ENCODE measurements around the gene FGF22. TPM values are rescaled to one million over a fixed set of nuclear protein-coding genes. Genes with fewer than 3 reads are reported as not detected.

Gene FGF22
- total and polyA plus RNA-seq, 4 donors = 0.08 TPM; not detected in 3

- Histone ChIP-seq H3K36me3 (ENCODE audit: control insufficient read depth in 4 of 4, insufficient read depth in 3 of 4, low read depth in 1 of 4, low read length in 3 of 4) (no peaks in the 10 kb centered on the region), H3K9me3 (ENCODE audit: control insufficient read depth in 4 of 4, low read length in 3 of 4) (no peaks in the 10 kb centered on the region), H3K4me1 (ENCODE audit: control insufficient read depth in 4 of 4, insufficient read depth in 4 of 4, low read length in 3 of 4) (no peaks in the 10 kb centered on the region), H3K27me3 (ENCODE audit: control insufficient read depth in 4 of 4, insufficient read depth in 4 of 4, low read length in 3 of 4) (no peaks in the 10 kb centered on the region), H3K9ac (ENCODE audit: low read depth in 1 of 2, low read length in 2 of 2) (no peak overlapping the region), H3K27ac (ENCODE audit: low read depth in 1 of 2, low read length in 2 of 2) (no peak overlapping the region), H3K4me3 (ENCODE audit: low read depth in 1 of 3, low read length in 3 of 3) (no peak overlapping the region)
- TF ChIP-seq CTCF (IDR thresholded peaks at IDR 0.05; ENCODE audit: low read depth, low read length, missing input control) (no peak), RXRA (IDR thresholded peaks at IDR 0.05) (no peak), JUND (IDR thresholded peaks at IDR 0.05) (no peak), REST (IDR thresholded peaks at IDR 0.05) (no peak), ZBTB33 (IDR thresholded peaks at IDR 0.05) (no peak), ATF3 (IDR thresholded peaks at IDR 0.05) (no peak), NR2F2 (IDR thresholded peaks at IDR 0.05) (no peak), FOXA1 (IDR thresholded peaks at IDR 0.05) (no peak), MAX (IDR thresholded peaks at IDR 0.05) (no peak), TAF1 (conservative IDR thresholded peaks at IDR 0.05) (no peak), HNF4G (IDR thresholded peaks at IDR 0.05) (no peak), YY1 (IDR thresholded peaks at IDR 0.05) (no peak), SP1 (IDR thresholded peaks at IDR 0.05) (no peak), HNF4A (conservative IDR thresholded peaks at IDR 0.05) (no peak)
- DNase-seq (ENCODE audit: low spot score) = no peak
- WGBS = 62% methylated on average over 15 of the region's 15 CpGs
Observed at GRCh38 chr19:688214-688613, 48.5 kb downstream of the FGF22 start.

GRCh38 chr19:688992-689391 lies 49.3 kb downstream of the FGF22 start:
- WGBS = 82% methylated on average over 17 of the region's 17 CpGs
- no peak for DNase-seq (ENCODE audit: low spot score)
- H3K4me1 ChIP-seq (ENCODE audit: control insufficient read depth in 4 of 4, insufficient read depth in 4 of 4, low read length in 3 of 4) = no peaks in the 10 kb centered on the region
- H3K4me3 ChIP-seq (ENCODE audit: low read depth in 1 of 3, low read length in 3 of 3) = no peak overlapping the region
- H3K9me3 ChIP-seq (ENCODE audit: control insufficient read depth in 4 of 4, low read length in 3 of 4) = no peaks in the 10 kb centered on the region
- no peaks in the 10 kb centered on the region for H3K27me3 ChIP-seq (ENCODE audit: control insufficient read depth in 4 of 4, insufficient read depth in 4 of 4, low read length in 3 of 4)
- H3K36me3 ChIP-seq (ENCODE audit: control insufficient read depth in 4 of 4, insufficient read depth in 3 of 4, low read depth in 1 of 4, low read length in 3 of 4) = no peaks in the 10 kb centered on the region
- TF ChIP-seq HNF4G (IDR thresholded peaks at IDR 0.05) (no peak), RAD21 (IDR thresholded peaks at IDR 0.05) (no peak), YY1 (IDR thresholded peaks at IDR 0.05) (no peak), FOXA1 (IDR thresholded peaks at IDR 0.05) (no peak), ZBTB33 (IDR thresholded peaks at IDR 0.05) (no peak), HNF4A (conservative IDR thresholded peaks at IDR 0.05) (no peak), MAX (IDR thresholded peaks at IDR 0.05) (no peak), NR2F2 (IDR thresholded peaks at IDR 0.05) (no peak), REST (IDR thresholded peaks at IDR 0.05) (no peak), JUND (IDR thresholded peaks at IDR 0.05) (no peak)
- H3K27ac ChIP-seq (ENCODE audit: low read depth in 1 of 2, low read length in 2 of 2) = no peak overlapping the region
- H3K9ac ChIP-seq (ENCODE audit: low read depth in 1 of 2, low read length in 2 of 2) = no peak overlapping the region

All from liver (tissue), 9 donors.